SK-N-SH (cell line): Measurements from ENCODE around the gene NCR1.
"Not testable (repeated sequence)": the region's sequence is repeated elsewhere in the genome, so short reads cannot be mapped to it uniquely, and the experiment has no call there.

ENCODE experiments used
- ELF1 ChIP-seq: IDR thresholded peaks from 2 replicates; pipeline ENCODE4 v1.4.0; 2012
- EP300 ChIP-seq, 2 experiments: IDR thresholded peaks; 2 replicates each; pipeline versions ENCODE4 v1.4.0 to v1.6.1; 2012; ENCODE audit warnings: borderline replicate concordance in 1 of 2, low read depth in 1 of 2, low read length in 1 of 2
- GABPA ChIP-seq: IDR thresholded peaks from 2 replicates; pipeline ENCODE4 v1.4.0; 2012; ENCODE audit warnings: low read depth, mild to moderate bottlenecking
- POLR2AphosphoS5 ChIP-seq: IDR thresholded peaks from 2 replicates; pipeline ENCODE4 v1.6.1; 2012; ENCODE audit warnings: low read depth, low read length
- RAD21 ChIP-seq: IDR thresholded peaks from 2 replicates; pipeline ENCODE4 v1.6.1; 2012; ENCODE audit warnings: mild to moderate bottlenecking, low read length
- REST ChIP-seq: IDR thresholded peaks from 2 replicates; pipeline ENCODE4 v1.6.1; 2012; ENCODE audit warnings: mild to moderate bottlenecking, low read depth, low read length, moderate library complexity
- TAF1 ChIP-seq: IDR thresholded peaks from 2 replicates; pipeline ENCODE4 v1.6.1; 2012; ENCODE audit warnings: low read depth, mild to moderate bottlenecking, low read length, moderate library complexity, borderline replicate concordance
- TCF12 ChIP-seq: IDR thresholded peaks from 2 replicates; pipeline ENCODE4 v1.4.0; 2012
- TF ChIP-seq, protein P1 (sequence below): fragments of 200-600 bp; sonication (generic); IDR thresholded peaks from 2 replicates; pipeline ENCODE4 v1.6.1; 2017; ENCODE audit warnings: antibody characterized with exemption, mild to moderate bottlenecking, moderate library complexity

DNA sequence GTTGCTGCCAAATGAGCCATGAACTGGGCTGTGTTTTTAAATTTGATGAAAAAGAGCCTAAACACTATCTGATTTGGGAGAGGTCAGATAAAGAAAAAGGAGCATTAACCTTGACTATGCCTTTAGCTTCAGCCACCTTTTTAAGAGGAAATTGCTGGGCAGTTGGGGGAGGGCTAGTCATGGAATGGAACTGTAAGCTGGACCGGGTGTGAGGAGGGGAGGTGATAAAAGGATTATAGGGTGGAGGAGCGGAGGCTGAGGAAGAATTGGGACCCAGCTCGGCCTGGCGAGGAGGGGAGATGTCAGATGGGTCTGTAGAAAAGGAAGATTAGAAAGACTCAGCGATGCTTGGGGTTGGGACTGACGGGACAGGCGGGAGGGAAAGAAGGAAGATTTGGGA lies 7.3 kb upstream of the NCR1 start:
- not testable (repeated sequence) for TF ChIP-seq GABPA; RAD21; EP300 (IDR thresholded peaks at IDR 0.05; ENCODE audit: borderline replicate concordance in 1 of 2, low read depth in 1 of 2, low read length in 1 of 2); POLR2AphosphoS5; REST; TAF1; ELF1; TCF12
- TF ChIP-seq, protein P1, sequence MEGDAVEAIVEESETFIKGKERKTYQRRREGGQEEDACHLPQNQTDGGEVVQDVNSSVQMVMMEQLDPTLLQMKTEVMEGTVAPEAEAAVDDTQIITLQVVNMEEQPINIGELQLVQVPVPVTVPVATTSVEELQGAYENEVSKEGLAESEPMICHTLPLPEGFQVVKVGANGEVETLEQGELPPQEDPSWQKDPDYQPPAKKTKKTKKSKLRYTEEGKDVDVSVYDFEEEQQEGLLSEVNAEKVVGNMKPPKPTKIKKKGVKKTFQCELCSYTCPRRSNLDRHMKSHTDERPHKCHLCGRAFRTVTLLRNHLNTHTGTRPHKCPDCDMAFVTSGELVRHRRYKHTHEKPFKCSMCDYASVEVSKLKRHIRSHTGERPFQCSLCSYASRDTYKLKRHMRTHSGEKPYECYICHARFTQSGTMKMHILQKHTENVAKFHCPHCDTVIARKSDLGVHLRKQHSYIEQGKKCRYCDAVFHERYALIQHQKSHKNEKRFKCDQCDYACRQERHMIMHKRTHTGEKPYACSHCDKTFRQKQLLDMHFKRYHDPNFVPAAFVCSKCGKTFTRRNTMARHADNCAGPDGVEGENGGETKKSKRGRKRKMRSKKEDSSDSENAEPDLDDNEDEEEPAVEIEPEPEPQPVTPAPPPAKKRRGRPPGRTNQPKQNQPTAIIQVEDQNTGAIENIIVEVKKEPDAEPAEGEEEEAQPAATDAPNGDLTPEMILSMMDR, result not testable (repeated sequence)
